UCSD-AML1 (cell line): ENCODE results near the gene SLC22A15.
"Not testable (repeated sequence)": the region's sequence is repeated elsewhere in the genome, so short reads cannot be mapped to it uniquely, and the experiment has no call there.

Experiments used
- DNase-seq: peaks from one replicate; lab custom pipeline; 2025; ENCODE audit not compliant: unreplicated experiment; lab: John Stamatoyannopoulos, UW

SLC22A15 gene

GRCh38 chr1:116031302-116031835, 55.1 kb downstream of the SLC22A15 start:
- DNase-seq, result no peak

DNA sequence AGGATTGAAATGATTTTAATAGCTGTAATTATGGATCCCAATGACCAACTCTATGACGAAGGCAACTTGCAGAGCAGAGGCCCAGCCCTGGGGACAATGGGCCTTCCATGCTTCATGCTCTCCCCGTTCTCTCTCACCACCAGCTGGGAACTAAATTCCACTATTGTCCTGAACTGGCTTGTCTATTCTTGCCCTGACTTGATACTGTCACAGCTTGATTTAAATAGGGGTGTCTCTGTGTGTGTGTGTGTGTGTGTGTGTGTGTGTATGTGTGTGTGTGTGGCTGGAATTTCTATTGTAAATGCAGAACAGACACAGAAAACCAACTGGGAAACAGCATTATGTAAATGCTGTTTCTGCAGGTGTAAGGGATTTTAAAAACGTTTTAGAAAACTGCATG, 57.0 kb downstream of the SLC22A15 start:
- DNase-seq, result no peak

DNA sequence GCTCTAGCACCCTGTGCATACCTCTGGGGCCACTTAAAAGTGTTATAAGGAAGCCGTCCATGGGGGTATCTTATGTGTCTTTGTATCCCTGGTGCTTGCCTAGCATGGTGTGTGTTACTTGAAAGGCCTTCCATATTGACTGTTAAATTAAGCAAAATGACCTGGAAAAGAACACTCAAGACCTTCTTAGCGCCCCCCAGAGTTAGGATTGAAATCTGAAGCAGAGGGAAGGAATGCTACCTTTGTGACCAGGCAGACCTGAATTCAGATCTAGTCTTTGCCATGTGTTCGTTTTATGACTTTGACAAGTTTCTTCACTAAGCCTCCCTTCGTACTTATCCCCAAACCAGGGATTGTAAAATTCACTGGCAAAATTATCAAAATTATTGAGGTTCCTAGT, 59.9 kb downstream of the SLC22A15 start:
- no peak for DNase-seq

DNA sequence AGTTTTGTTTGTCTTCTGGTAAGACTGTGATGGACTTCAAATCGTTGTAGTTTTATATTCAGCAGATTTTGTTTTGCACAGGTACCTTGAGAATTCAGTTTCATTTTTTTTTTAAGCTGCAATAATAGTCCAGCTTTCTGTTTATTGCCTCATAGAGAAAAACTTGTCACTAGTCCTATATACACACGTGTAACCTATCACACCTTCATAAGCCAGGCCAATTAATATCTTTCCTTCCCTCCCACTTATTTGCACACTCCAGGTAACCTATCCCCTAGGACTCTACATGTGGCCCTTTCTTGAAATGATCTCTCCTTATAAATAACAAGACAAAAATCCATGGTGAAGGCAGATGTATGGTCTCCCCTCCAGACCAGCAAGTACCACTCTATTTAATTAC, 62.4 kb downstream of the SLC22A15 start:
- no peak for DNase-seq

DNA sequence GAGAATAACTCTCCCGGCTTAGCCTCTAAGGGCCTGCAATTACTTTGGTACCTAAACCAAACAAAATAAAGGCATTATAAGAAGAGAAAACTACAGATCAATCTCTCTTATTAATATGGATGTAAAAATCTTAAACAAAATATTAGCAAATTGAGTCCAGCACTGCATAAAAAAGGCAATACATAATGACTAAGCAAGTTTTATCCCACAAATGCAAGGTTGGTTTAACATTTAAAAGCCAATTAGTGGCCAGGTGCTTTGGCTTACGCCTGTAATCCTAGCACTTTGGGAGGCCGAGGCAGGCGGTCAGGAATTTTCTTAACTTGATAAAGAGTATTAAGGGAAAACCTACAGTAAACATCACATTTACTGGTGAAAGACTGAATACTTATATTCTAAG, 67.8 kb downstream of the SLC22A15 start:
- no peak for DNase-seq

- DNase-seq, result not testable (repeated sequence)
Observed at GRCh38 chr1:116046933-116047332, 70.6 kb downstream of the SLC22A15 start.

DNA sequence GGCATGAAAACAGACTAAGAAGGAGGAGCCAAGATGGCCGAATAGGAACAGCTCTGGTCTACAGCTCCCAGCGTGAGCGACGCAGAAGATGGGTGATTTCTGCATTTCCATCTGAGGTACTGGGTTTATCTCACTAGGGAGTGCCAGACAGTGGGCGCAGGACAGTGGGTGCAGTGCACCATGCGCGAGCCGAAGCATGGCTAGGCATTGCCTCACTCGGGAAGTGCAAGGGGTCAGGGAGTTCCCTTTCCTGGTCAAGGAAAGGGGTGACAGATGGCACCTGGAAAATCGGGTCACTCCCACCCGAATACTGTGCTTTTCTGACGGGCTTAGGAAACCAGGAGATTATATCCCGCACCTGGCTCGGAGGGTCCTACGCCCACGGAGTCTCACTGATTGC, 75.6 kb downstream of the SLC22A15 start:
- not testable (repeated sequence) for DNase-seq

- DNase-seq, result no peak
Observed at GRCh38 chr1:116062201-116062600, 85.9 kb downstream of the SLC22A15 start.

GRCh38 chr1:116064616-116065015, 88.3 kb downstream of the SLC22A15 start:
- DNase-seq, result no peak

DNA sequence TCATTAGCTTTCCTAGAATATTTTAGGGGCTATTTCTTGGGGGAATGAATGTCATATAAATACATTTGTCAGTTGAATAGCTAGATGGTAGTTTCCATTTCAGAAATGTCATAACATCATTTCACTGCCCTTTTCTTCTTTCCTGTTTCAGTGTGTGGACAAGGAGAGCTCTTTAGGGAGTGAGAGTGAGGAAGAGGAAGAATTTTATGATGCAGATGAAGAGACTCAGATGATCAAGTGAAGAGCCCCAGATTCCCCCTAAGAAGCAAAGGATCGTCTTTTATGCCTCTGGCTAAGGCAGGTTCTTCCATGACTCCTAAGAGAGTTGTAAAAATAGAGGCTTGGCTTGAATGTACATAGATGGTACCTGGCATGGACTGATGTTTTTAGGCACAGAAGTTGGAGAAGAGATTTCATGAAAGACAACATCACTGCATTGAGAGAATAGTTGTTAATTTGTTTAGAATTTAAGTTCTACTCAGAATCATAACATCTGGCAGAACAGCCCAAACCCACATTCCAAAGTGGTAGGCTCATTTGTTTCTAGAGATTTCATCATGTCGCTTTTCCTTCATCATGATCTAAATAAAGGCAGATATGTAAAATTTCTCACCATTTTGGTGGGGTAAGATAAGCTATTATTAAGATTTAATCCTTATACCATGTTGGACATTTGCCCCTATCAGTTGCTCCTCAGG, 90.7 kb downstream of the SLC22A15 start:
- no peak for DNase-seq

- DNase-seq, result no peak
Observed at GRCh38 chr1:116067566-116067890, 91.2 kb downstream of the SLC22A15 start.

DNA sequence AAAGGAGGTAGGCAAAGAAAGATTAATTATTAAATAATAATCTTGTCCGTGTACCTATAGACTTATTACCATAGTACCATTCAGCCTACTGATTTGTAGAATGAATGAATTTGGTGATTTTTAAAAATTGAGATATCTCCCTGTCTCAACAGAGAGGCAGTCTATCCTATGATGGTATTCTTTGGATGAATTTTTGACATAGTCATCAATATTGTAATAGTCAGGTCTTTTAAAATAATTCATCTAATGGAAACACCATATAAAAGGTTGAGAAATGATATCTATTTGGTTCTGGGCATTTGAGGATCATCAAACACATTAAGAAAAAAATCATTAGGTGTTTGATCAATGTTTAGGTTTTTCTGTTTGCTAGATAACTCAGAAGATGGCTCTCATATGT, 99.3 kb downstream of the SLC22A15 start:
- DNase-seq, result no peak

GRCh38 chr1:116075990-116076389, 99.7 kb downstream of the SLC22A15 start:
- no peak for DNase-seq

DNA sequence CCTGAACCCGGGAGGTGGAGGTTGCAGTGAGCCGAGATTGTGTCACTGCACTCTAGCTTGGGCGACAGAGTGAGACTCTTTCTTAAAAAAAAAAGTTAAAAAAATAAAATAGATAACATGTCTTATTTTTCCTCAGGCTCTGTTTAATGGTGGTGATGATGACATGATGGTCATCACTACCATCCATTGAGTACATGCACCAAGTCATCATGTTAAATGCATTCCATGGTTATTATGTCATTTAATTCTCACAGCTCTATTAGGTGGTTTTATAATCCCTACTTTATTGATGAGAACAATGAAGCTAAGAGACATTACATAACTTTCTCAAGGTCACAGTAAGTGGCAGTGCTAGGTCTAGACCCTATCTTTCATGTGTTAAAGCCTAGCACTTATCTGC, 100.5 kb downstream of the SLC22A15 start:
- no peak for DNase-seq

- DNase-seq, result no peak
Observed at GRCh38 chr1:116078699-116079223, 102.4 kb downstream of the SLC22A15 start.

- no peak for DNase-seq
Observed at GRCh38 chr1:116087628-116088027, 111.3 kb downstream of the SLC22A15 start.

DNA sequence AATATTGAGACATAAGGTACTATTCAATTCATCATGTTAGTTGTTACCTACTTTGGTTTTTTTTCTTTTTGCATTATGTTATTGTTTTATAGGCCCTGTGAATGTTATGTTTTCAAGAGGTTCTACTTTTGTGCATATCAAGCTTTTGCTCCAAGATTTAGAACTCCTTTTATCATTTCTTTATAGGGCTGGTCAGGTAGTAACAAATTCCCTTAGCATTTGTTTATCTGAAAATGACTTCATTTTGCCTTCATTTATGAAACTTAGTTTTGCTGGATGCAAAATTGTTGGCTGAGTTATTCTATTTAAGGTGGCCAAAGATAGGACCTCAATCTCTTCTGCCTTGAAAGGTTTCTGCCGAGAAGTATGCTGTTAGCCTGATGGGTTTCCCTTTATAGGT, 113.6 kb downstream of the SLC22A15 start:
- DNase-seq, result no peak

GRCh38 chr1:116091083-116091482, 114.8 kb downstream of the SLC22A15 start:
- no peak for DNase-seq

DNA sequence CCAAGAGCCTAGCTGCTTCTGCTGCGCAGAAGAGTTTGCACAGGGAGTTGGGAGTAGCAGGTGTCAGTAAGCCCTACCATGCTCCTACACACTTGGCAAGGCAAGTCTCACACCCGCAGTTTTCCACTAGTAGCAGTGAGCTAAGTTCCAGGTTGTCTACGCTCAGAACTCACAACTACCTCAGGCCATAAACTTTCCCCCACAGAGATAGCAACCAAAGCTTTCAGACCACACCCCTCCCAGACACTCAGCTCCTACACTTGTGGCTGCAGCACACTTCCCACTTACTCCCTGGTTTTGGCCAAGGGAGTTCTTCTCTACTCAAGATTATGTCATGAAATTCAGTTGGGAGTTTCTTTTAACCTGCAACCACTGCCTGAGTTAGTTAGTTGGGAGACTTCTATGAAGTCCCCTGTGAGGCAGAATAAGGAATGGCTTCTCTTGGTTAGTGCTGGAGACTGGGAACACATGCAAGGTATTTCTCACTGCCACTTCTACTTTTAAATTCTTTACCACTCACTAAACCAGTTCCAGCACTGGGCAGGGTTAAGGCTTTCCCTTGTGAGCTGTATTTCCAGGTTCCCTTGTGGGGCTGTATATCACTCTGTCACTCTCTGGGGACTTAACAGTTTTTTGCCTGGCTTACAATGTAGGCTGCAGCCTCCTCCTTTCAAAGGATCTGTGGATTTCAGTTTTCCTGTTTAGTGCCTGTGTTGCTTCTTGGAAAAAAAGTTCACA, 116.6 kb downstream of the SLC22A15 start:
- DNase-seq, result no peak

DNA sequence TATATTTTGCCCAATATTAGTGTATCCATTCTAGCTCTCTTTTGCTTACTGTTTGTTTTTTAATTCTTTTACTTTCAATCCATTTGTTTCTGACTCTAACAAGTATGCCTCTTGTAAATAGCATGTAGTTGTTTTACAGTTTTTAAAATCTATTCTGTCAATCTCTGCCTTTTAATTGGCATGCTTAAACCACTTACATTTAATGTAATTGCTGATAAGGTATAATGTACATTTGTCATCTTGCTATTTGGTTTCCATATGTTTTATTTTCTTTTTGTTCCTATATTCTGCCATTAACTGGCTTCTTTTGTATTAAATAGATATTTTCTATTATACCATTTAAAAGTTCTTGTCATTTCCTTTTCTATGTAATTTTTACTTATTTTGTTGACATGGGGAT, 118.7 kb downstream of the SLC22A15 start:
- no peak for DNase-seq

GRCh38 chr1:116096013-116096618, 119.8 kb downstream of the SLC22A15 start:
- DNase-seq, result no peak

GRCh38 chr1:116097626-116098025, 121.3 kb downstream of the SLC22A15 start:
- DNase-seq, result no peak
